HepG2 (cell line): ENCODE results near the gene C11orf24. TPM values are rescaled to one million over a fixed set of nuclear protein-coding genes. Genes with fewer than 3 reads are reported as not detected.

Source experiments
- AKAP8 ChIP-seq: sonication (generic); formaldehyde crosslinking; IDR thresholded peaks from 2 replicates; pipeline ENCODE4 v1.5.1; 2020; ENCODE audit warnings: mild to moderate bottlenecking, missing genetic modification reagents
- BHLHE40 ChIP-seq: IDR thresholded peaks from 2 replicates; pipeline ENCODE4 v1.6.1; 2011; ENCODE audit warnings: low read length, improper control_type of control experiment
- EHMT2 ChIP-seq: fragments of 200-600 bp; sonication (generic); IDR thresholded peaks from 2 replicates; pipeline ENCODE4 v1.7.0; 2017; ENCODE audit warnings: antibody characterized with exemption, low read depth, low read length, borderline replicate concordance
- FOSL2 ChIP-seq: sonication (generic); formaldehyde crosslinking; IDR thresholded peaks from 2 replicates; pipeline ENCODE4 v1.4.0; 2020; ENCODE audit warnings: missing genetic modification reagents
- MAZ ChIP-seq, 2 experiments: sonication (generic) in 1 of 2; formaldehyde crosslinking in 1 of 2; IDR thresholded peaks; 2 replicates each; pipeline versions ENCODE4 v1.5.0 to v1.6.1; 2012 to 2020; ENCODE audit warnings: low read depth in 2 of 2, mild to moderate bottlenecking in 2 of 2, borderline replicate concordance in 1 of 2, improper control_type of control experiment in 1 of 2, low read length in 1 of 2, missing genetic modification reagents in 1 of 2, moderate library complexity in 1 of 2
- PATZ1 ChIP-seq: sonication (generic); formaldehyde crosslinking; IDR thresholded peaks from 2 replicates; pipeline ENCODE4 v1.4.0; 2020; ENCODE audit warnings: missing genetic modification reagents
- RAD21 ChIP-seq: fragments of 450-650 bp; formaldehyde crosslinking; IDR thresholded peaks from 2 replicates; pipeline ENCODE4 v1.5.0; 2020; ENCODE audit warnings: mild to moderate bottlenecking
- ZFP90 ChIP-seq: sonication (generic); formaldehyde crosslinking; IDR thresholded peaks from 2 replicates; pipeline ENCODE4 v1.8.0; 2022; ENCODE audit warnings: missing genetic modification reagents, mild to moderate bottlenecking, inconsistent platforms, borderline replicate concordance
- ZMYM4 ChIP-seq: sonication (generic); formaldehyde crosslinking; IDR thresholded peaks from 2 replicates; pipeline ENCODE4 v1.8.1; 2023; ENCODE audit warnings: mild to moderate bottlenecking, missing genetic modification reagents
- ZNF143 ChIP-seq: sonication (generic); formaldehyde crosslinking; IDR thresholded peaks from 2 replicates; pipeline ENCODE4 v1.4.0; 2020; ENCODE audit warnings: missing genetic modification reagents
- ZNF460 ChIP-seq: sonication (generic); formaldehyde crosslinking; IDR thresholded peaks from 2 replicates; pipeline ENCODE4 v1.5.1; 2020; ENCODE audit warnings: missing genetic modification reagents, mild to moderate bottlenecking, borderline replicate concordance
- ZNF530 ChIP-seq: sonication (generic); formaldehyde crosslinking; IDR thresholded peaks from 2 replicates; pipeline ENCODE4 v1.5.0; 2020; ENCODE audit warnings: low read depth, mild to moderate bottlenecking, missing genetic modification reagents
- ZNF589 ChIP-seq: sonication (generic); formaldehyde crosslinking; conservative IDR thresholded peaks from 2 replicates; pipeline ENCODE4 v1.8.0; 2022; ENCODE audit warnings: mild to moderate bottlenecking, moderate library complexity, missing genetic modification reagents
- ZNF609 ChIP-seq: sonication (generic); formaldehyde crosslinking; IDR thresholded peaks from 2 replicates; pipeline ENCODE4 v1.4.0; 2020; ENCODE audit warnings: mild to moderate bottlenecking, missing genetic modification reagents, borderline replicate concordance
- ZNF740 ChIP-seq: sonication (generic); formaldehyde crosslinking; IDR thresholded peaks from 2 replicates; pipeline ENCODE4 v1.4.0; 2020; ENCODE audit warnings: missing genetic modification reagents
- ZNF790 ChIP-seq: sonication (generic); formaldehyde crosslinking; IDR thresholded peaks from 2 replicates; pipeline ENCODE4 v1.8.0; 2022; ENCODE audit warnings: missing genetic modification reagents, mild to moderate bottlenecking, borderline replicate concordance
- polyA plus RNA-seq, 8 experiments: library from polyadenylated mRNA; depleted of rRNA in 3 of 8; stranded (reverse) in 7 of 8; unstranded in 1 of 8; fragments of >200 nt; fragmentation: Illumina TruSeq in 4 of 8; extraction: Trizol in 4 of 8; gene quantifications; 2 replicates each; pipeline versions ENCODE4 v1.2.1 to v1.2.3, GENCODE V29; 2011 to 2016; ENCODE audit warnings: low read depth in 4 of 8, missing spikeins in 1 of 8, mixed read lengths in 1 of 8; ENCODE audit not compliant: insufficient read depth in 1 of 8
- total RNA-seq, 5 experiments: library from RNA; depleted of rRNA; stranded (reverse); fragments of >200 nt; fragmentation: Illumina TruSeq; extraction: Trizol; gene quantifications; 2 replicates each; pipeline ENCODE4 v1.2.3, GENCODE V29; 2016; ENCODE audit warnings: low read depth in 1 of 5
- TF ChIP-seq, protein P1 (sequence below): IDR thresholded peaks from 2 replicates; pipeline ENCODE4 v1.6.1; 2016; ENCODE audit warnings: missing compliant biosample characterization, missing genetic modification reagents, borderline replicate concordance
- TF ChIP-seq, protein P2 (sequence below): sonication (generic); formaldehyde crosslinking; IDR thresholded peaks from 2 replicates; pipeline ENCODE4 v1.4.0; 2020; ENCODE audit warnings: missing genetic modification reagents

The C11orf24 gene
- total and polyA plus RNA-seq, 2 of the 13 experiments (the other 11 are each of a cell fraction or from before 2014, with no cell fraction given), result 52.9 to 55.5 TPM

GRCh38 chr11:68297812-68298658 is 26.3 kb upstream of the C11orf24 start (continued):
- TF ChIP-seq ZFP90 (CRISPR knock-in tag) (peak; percentile 76; the same call in 1 of the 2 replicates), MAZ (IDR thresholded peaks at IDR 0.05; ENCODE audit: borderline replicate concordance, low read depth, low read length) (peak; percentile 94), MAZ (CRISPR knock-in tag; IDR thresholded peaks at IDR 0.05; ENCODE audit: low read depth) (peak; percentile 74; the same call in 1 of the 2 replicates), ZNF143 (no peak), EHMT2 (no peak), ZNF609 (CRISPR knock-in tag) (peak; percentile 94; the same call in 1 of the 2 replicates), ZNF589 (CRISPR knock-in tag) (0 out of 2 replicates have a peak, but pooled peaks have one; percentile 61), PATZ1 (peak; percentile 88), ZNF740 (CRISPR knock-in tag) (peak; percentile 76; the same call in 1 of the 2 replicates), BHLHE40 (peak; percentile 73), AKAP8 (CRISPR knock-in tag) (0 out of 2 replicates have a peak, but pooled peaks have one; percentile 39), ZNF530 (CRISPR knock-in tag) (no peak), ZMYM4 (peak; percentile 89), FOSL2 (CRISPR knock-in tag) (peak; percentile 82), RAD21 (peak; percentile 96), ZNF790 (CRISPR knock-in tag) (no peak; the same call in 1 of the 2 replicates), ZNF460 (CRISPR knock-in tag) (peak; percentile 38; the same call in 1 of the 2 replicates)
- TF ChIP-seq, protein P1, sequence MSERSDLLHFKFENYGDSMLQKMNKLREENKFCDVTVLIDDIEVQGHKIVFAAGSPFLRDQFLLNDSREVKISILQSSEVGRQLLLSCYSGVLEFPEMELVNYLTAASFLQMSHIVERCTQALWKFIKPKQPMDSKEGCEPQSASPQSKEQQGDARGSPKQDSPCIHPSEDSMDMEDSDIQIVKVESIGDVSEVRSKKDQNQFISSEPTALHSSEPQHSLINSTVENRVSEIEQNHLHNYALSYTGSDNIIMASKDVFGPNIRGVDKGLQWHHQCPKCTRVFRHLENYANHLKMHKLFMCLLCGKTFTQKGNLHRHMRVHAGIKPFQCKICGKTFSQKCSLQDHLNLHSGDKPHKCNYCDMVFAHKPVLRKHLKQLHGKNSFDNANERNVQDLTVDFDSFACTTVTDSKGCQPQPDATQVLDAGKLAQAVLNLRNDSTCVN (CRISPR knock-in tag), result peak; percentile 93
- TF ChIP-seq, protein P2, sequence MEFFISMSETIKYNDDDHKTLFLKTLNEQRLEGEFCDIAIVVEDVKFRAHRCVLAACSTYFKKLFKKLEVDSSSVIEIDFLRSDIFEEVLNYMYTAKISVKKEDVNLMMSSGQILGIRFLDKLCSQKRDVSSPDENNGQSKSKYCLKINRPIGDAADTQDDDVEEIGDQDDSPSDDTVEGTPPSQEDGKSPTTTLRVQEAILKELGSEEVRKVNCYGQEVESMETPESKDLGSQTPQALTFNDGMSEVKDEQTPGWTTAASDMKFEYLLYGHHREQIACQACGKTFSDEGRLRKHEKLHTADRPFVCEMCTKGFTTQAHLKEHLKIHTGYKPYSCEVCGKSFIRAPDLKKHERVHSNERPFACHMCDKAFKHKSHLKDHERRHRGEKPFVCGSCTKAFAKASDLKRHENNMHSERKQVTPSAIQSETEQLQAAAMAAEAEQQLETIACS (CRISPR knock-in tag), result no peak
